ENCODE results near the gene B4GALNT1. TPM values are rescaled to one million over a fixed set of nuclear protein-coding genes. Genes with fewer than 3 reads are reported as not detected.

Gene B4GALNT1
- total and polyA plus RNA-seq, 10 of the 15 experiments (the other 5 are each of a cell fraction or from before 2014, with no cell fraction given), result 0.01 to 0.38 (median 0.14) TPM; not detected in 3

GRCh38 chr12:57638096-57638495 lies 5.1 kb upstream of the B4GALNT1 start:
- Histone ChIP-seq H3K27me3 (replicated peaks in 1 of 2; ENCODE audit: control insufficient read depth in 2 of 2, insufficient read depth in 2 of 2, low read length in 1 of 2) (no peaks in the 10 kb centered on the region; a peak in 1 of 4 replicates), H3K27ac (ENCODE audit: control insufficient read depth, insufficient read depth) (no peak overlapping the region), H3K9ac (ENCODE audit: control insufficient read depth, insufficient read depth, low read length) (no peak overlapping the region), H3K36me3 (ENCODE audit: control insufficient read depth in 2 of 2, insufficient read depth in 2 of 2, low read length in 1 of 2) (no peaks in the 10 kb centered on the region), H4K20me1 (ENCODE audit: control insufficient read depth, insufficient read depth) (no peaks in the 10 kb centered on the region), H3K79me2 (ENCODE audit: control insufficient read depth, insufficient read depth, low read length) (no peaks in the 10 kb centered on the region), H2AFZ (ENCODE audit: control insufficient read depth, low read depth, low read length) (no peak overlapping the region), H3K4me1 (ENCODE audit: control insufficient read depth, insufficient read depth, low read length) (no peaks in the 10 kb centered on the region), H3K4me3 (no peak overlapping the region), H3K9me3 (replicated peaks; ENCODE audit: control insufficient read depth, insufficient read depth, low read length) (no peaks in the 10 kb centered on the region), H3K4me2 (ENCODE audit: control insufficient read depth, insufficient read depth) (no peak overlapping the region)
- intact Hi-C loops (cut with micrococcal nuclease; ENCODE audit: unreplicated experiment) (no loop called here), in situ Hi-C loops (cut with MboI) (no loop called here)
- ChIA-PET RAD21 (ENCODE audit: unreplicated experiment) (interaction anchor here (1.0 to 1.1 kb wide), 2 partner anchors 24 to 56 kb away, joined by 3 read pairs; no protein-coding TSS in a partner anchor), CTCF (interaction anchor here (0.7 to 6.1 kb wide), 8 partner anchors 10 to 186 kb away, joined by 3 to 38 read pairs (median 4); no protein-coding TSS in a partner anchor), SMC1A (ENCODE audit: uncharacterized antibody, unreplicated experiment) (interaction anchor here (1.1 to 3.1 kb wide), 3 partner anchors 23 to 179 kb away, joined by 3 to 15 read pairs (median 9); no protein-coding TSS in a partner anchor), POLR2A (no interaction called here)
- no TSS peak for BruUV-seq (replicated peaks)
- WGBS (ENCODE audit: insufficient coverage, insufficient replicate concordance, low lambda C conversion rate, missing lambda C conversion rate), result 43% methylated on average over 3 of the region's 3 CpGs
- ATAC-seq (no peak), DNase-seq (ENCODE audit: low read depth, low spot score) (no peak), FAIRE-seq (no peak)
- TF ChIP-seq SIN3A (IDR thresholded peaks at IDR 0.05; ENCODE audit: low read depth, low read length), result no peak
- TF ChIP-seq ZNF687 (IDR thresholded peaks at IDR 0.05), result no peak
- TF ChIP-seq MTA2 (IDR thresholded peaks at IDR 0.05; ENCODE audit: low read depth), result no peak
- no peak for TF ChIP-seq ZBTB11 (CRISPR knock-in tag; IDR thresholded peaks at IDR 0.05)
- no peak for TF ChIP-seq CHD1 (IDR thresholded peaks at IDR 0.05; ENCODE audit: low read depth, low read length)
- TF ChIP-seq CEBPZ (IDR thresholded peaks at IDR 0.05; ENCODE audit: low read depth, low read length), result no peak
- no peak for TF ChIP-seq MYC (IDR thresholded peaks at IDR 0.05; ENCODE audit: insufficient read depth, insufficient read length, insufficient replicate concordance, low read length, severe bottlenecking)
- TF ChIP-seq ZBED1 (IDR thresholded peaks at IDR 0.05; ENCODE audit: borderline replicate concordance), result no peak
- no peak for TF ChIP-seq SMAD1 (IDR thresholded peaks at IDR 0.05; ENCODE audit: low read depth, partially characterized antibody)
- TF ChIP-seq PML (IDR thresholded peaks at IDR 0.05; ENCODE audit: low read length), result no peak
- TF ChIP-seq USF2 (IDR thresholded peaks at IDR 0.05; ENCODE audit: borderline replicate concordance, low read depth, low read length), result no peak
- no peak for TF ChIP-seq NRF1 (conservative IDR thresholded peaks at IDR 0.05; ENCODE audit: low read depth, low read length)
